GM19455 (cell line): ENCODE results near the gene CENPU.
"Not testable (repeated sequence)": the region's sequence is repeated elsewhere in the genome, so short reads cannot be mapped to it uniquely, and the experiment has no call there.

Experiments
- ATAC-seq: cut with Tn5 transposase; IDR thresholded peaks from one replicate; pipeline ENCODE4 v1.9.1; 2021; ENCODE audit not compliant: unreplicated experiment

CENPU gene, protein sequence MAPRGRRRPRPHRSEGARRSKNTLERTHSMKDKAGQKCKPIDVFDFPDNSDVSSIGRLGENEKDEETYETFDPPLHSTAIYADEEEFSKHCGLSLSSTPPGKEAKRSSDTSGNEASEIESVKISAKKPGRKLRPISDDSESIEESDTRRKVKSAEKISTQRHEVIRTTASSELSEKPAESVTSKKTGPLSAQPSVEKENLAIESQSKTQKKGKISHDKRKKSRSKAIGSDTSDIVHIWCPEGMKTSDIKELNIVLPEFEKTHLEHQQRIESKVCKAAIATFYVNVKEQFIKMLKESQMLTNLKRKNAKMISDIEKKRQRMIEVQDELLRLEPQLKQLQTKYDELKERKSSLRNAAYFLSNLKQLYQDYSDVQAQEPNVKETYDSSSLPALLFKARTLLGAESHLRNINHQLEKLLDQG

GRCh38 chr4:184733654-184734524 lies at the start of gene CENPU:
TSS of gene CENPU (minus strand) at chr4:184734096. CDS start at chr4:184734062, 34 bp downstream.
- ATAC-seq = peak; percentile 90

- ATAC-seq = no peak
Measured at GRCh38 chr4:184782731-184783373, 49.0 kb upstream of the CENPU start.

GRCh38 chr4:184779160-184779559 lies 45.3 kb upstream of the CENPU start:
- ATAC-seq = not testable (repeated sequence)

DNA sequence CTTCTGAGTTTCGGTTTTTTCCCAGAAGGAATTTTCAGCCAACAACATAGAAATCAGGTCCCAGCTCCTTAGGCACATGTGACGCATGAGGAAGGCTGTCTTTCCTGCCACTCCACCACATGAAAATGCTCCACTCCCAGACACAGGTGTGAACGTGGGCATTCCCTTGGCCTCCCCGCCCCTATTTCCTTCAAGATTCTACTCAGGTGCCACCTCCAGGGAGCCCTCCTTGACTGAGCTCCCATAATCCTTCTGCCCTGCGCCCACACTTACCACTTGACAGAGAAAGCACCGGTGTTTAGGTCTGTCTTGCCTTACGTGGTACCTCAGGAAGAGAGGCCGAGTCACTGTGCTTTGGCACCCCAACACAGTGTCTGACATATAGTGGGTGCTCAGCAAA lies 44.4 kb upstream of the CENPU start:
- ATAC-seq = no peak

- no peak for ATAC-seq
Measured at GRCh38 chr4:184776821-184777220, 42.9 kb upstream of the CENPU start.

- no peak for ATAC-seq
Measured at GRCh38 chr4:184775854-184776555, 42.1 kb upstream of the CENPU start.

DNA sequence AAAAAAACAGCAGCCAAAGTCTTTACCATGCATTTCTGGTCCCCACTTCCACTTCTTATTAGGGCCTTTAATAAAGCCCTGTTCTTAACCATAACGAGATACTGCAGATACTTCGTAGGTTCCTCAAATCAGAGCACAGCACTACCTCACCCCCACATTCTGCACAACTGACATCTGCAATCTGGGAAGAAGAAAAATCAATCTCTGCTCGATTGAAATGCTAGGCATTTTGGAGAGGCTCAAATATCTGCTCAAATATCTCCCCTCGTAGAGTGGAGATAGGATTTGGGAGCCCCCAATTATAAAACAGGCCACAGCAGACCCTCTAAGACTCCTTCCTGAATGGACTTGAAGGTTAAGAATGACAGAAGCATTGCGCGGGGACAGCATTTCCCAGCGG lies 40.3 kb upstream of the CENPU start:
- no peak for ATAC-seq

GRCh38 chr4:184771416-184771815 lies 37.5 kb upstream of the CENPU start:
- ATAC-seq = no peak

DNA sequence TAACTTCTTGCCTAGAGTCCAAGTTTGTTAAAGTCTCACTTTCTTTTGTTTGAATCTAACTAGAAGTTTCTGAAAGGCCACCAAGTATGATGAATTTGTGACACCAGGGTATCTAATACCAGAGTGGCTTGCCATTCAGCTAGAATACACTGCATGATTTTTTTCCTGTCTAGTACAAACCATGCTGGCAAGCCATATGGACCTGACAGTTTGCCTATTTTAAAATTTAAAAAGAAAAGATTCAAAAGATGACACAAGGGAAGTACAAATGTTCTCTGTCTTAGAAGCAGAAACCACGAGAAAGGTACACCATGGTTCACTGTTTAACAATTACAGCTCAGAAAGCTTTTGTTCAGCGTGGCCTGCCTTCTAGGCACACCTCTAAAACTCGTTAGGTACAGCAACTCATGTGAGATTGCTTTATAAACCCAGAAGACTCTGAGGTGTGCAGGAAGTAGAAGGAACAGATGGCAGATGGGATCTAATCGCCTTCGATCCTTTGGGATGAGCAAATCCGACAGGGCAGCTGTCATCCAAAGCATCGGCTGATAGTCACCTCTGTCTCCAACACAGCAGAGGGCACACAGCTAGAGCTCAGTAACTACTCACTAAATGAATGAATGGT lies 35.4 kb upstream of the CENPU start:
- ATAC-seq = no peak

DNA sequence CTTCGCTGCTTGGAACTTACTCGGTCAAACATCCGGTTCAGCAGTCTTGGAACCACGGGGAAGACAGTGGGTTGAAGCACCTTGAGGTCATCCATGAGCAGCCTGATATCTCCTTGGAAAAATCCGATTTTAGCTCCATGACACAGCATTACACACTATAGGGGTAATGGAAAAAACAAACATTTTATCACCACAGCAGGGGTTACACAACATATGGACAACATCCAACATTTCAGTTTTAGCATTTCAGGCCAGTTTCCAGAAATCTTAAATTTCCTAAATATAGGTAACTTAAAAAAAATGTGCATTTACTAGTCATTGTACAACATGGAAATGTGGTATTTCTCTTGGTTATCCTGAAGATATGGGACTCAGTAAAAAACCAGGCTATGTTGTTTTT lies 34.4 kb upstream of the CENPU start:
- no peak for ATAC-seq

- no peak for ATAC-seq
Measured at GRCh38 chr4:184766446-184766845, 32.5 kb upstream of the CENPU start.

DNA sequence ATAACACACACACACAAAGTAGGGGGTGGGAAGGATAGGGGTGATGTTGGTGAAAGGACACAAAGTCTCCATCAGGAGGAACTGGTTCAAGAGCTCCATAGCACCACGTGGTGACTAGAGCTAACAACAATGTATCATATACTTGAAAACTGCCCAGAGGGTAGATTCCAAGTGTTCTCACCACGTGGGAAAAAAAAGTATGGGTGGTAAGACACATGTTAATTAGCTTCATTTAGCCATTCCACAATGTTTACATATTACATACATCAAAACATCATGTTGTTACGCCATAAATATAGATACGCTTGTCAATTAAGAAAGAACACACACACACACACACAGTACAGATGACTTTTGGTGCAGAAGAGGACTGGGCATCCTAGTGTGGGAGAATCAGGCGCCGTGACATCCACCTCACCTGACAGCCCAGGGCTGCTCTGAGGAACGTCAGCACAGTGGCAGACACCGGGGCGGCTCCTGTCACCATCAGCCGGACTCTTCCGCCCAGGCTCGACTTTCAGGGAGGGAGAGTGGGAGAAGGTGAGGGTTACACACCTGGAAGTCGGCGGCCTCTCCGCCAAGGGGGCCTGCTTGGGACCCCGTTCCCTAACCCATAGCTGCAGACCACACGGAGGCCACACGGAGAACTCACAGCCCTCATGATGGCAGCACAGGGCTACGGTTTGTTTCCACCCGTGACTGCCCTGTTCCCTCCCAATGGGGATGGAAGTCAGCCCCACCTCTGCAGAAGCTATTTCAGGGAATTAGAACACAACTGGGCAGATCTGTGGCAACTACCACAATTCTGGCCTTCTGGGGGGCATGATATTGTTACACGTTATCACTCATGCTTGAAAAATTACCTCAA lies 31.8 kb upstream of the CENPU start:
- ATAC-seq = no peak

GRCh38 chr4:184764601-184765000 lies 30.7 kb upstream of the CENPU start:
- ATAC-seq = no peak

GRCh38 chr4:184763150-184763780 lies 29.4 kb upstream of the CENPU start:
- no peak for ATAC-seq

DNA sequence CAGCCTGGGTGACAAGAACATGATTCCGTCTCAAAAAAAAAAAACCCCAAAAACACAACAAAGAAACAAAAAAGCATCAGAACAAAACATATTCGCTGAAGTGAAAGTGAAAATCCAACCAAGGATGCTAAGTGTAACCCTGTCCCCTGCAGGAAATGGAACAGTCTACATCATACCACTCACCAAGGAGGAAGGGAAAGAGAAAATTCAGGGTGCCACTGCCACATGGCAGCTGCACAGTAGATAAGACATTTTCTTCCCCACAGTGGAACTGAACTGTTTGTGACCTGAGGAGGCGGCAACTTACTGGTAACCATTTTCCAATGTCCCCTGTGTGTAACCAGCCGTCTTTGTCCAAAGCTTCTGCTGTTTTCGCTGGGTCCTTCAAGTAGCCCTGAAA lies 28.2 kb upstream of the CENPU start:
- ATAC-seq = no peak

- no peak for ATAC-seq
Measured at GRCh38 chr4:184760681-184761080, 26.8 kb upstream of the CENPU start.

DNA sequence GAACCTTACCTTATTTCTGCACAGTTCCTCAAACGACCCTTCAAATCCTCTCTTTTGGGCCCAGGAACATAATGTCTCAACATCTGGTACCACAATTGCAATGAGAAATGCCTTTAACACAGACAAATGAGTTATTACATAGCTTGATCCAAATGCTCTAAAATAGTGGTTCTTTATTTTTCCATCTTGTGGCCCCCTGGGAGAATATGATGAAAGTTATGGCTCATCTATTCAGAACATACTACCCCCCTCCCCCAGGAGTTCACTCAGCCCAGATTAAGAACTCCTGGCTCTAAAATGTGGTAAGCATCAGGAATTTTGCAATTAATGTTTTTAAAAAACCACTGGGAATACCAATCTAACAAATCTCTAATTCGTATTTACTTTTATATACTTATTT lies 23.9 kb upstream of the CENPU start:
- ATAC-seq = no peak

DNA sequence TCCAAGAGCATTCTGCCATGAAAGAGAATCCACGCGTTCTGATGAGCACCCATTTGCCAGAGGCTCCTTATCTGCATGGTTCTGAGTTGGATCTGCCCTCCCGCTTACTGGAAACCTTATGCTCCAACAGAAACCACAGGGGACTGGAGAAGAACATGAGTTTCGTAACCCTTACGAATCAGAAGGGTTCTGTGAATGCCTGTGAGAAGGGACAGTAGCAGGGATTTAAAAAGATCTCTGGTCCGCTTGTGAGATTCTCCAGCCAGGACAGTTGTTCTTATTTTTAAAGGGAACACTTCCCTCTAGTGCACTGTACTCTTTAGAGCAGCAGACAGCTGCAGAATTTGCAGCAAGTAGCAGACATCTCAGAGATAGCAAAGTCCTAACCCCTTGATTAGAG lies 22.5 kb upstream of the CENPU start:
- ATAC-seq = no peak

- ATAC-seq = no peak
Measured at GRCh38 chr4:184755278-184755677, 21.4 kb upstream of the CENPU start.
